HG02938 (cell line): Measurements from ENCODE around the gene CCL27.
A peak's percentile ranks its signal among the peaks of the same experiment; 100 is the strongest.
"Not testable (repeated sequence)": the region's sequence is repeated elsewhere in the genome, so short reads cannot be mapped to it uniquely, and the experiment has no call there.

Experiments used
- ATAC-seq: cut with Tn5 transposase; IDR thresholded peaks from one replicate; pipeline ENCODE4 v1.9.1; 2021; ENCODE audit warnings: mild to moderate bottlenecking, moderate library complexity; ENCODE audit not compliant: unreplicated experiment

The CCL27 gene

DNA sequence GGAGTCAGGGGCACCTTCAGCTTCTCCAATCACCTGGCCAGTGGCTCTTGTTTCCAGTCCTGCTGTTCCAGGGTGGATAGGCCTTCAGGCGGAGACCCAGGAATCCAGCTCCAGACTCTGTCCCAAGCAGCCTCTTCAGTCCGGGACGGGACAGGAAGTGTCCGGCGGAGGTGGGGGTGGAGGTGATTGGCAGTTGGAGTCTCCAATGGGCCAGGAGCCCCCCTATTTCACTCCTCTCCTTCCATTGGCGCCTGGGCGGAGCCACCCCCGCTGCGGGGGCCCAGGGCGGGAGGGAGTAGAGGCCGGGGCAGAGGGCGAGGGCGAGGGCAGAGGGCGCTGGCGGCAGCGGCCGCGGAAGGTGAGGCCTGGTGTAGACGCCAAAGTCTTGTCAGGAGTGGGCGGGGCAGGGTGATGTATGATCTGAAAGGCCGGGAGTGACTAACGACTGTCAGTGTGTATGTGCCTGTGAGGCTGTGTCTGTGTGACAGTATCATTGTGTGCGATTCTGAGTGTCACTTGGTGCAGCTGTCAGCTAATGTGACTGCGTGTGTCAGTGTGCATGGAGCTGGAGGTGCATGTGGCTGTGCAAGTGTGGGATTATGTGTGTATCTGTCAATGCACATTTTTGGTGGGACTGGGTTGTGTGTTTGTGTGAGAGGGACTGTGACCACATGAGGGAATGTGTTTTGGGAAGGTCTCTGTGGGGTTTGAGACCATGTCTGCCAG lies 10.4 kb downstream of the CCL27 start, which contains the start of gene IL11RA:
IL11RA (plus strand) TSS at position 310 of the 726 bp plus-strand sequence. CDS start 3,033 bp downstream, outside the sequence.
- no peak for ATAC-seq

DNA sequence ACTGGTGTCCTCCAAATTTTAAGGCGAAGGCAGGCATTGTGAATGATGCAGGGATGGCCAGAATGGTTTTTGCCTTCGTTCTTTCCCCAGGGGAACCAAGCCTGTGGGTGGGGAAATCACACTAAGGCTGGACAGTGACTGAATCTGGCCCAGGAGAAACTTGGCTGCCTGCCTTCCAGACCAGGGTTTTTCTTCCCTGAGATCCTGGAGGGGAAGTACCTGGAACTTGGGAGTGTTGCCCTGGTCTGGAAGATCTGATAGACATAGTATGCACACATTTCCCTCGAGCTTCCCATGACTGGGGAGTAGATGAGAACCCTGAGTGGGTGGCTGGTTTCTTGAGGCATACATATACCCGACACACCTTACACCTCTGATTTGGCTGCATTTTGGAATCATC lies 11.1 kb downstream of the CCL27 start:
- no peak for ATAC-seq

DNA sequence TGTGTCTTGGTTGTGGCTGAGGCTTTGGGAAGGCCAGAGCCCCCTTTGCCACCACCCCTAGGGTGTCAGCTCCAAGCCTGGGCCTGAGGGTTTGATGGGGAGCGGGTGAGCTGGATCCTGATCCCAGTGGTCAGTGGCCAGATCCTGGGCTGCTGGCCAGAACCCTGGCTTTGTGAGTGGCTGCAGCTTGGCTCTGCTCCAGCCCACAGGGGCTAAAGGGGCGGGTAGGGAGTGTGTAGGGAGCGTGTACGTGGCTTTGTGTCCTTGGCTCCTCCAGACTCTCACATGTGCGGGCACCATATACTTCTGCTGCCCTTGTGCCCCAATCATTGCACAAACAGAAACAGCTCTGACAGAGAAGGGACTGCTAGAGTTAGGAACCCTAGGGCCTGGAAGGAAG lies 11.6 kb downstream of the CCL27 start:
- ATAC-seq, result no peak

DNA sequence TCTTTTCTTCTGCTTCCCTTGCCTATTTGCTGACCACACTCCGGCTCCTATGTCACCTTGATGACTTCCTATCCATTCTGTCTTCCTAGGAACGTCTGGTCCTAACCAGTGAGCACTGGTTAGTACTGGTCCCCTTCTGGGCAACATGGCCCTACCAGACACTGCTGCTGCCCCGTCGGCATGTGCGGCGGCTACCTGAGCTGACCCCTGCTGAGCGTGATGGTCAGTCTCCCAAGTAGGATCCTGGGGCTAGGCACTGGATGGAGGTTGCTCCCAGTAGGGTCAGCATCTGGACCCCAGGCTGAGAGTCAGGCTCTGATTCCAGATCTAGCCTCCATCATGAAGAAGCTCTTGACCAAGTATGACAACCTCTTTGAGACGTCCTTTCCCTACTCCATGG lies 13.8 kb downstream of the CCL27 start:
- no peak for ATAC-seq

DNA sequence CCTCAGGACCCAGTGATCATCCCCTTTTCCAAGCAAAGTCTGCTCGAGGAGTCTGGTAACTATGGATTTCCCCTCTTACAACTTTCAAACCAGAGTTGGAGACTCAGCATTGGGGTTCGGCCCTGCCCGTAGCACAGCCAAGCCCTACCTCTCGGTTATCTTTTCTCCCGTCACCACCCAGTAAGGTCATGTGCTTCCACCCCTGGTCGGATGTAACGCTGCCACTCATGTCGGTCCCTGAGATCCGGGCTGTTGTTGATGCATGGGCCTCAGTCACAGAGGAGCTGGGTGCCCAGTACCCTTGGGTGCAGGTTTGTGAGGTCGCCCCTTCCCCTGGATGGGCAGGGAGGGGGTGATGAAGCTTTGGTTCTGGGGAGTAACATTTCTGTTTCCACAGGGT lies 14.8 kb downstream of the CCL27 start:
- no peak for ATAC-seq

DNA sequence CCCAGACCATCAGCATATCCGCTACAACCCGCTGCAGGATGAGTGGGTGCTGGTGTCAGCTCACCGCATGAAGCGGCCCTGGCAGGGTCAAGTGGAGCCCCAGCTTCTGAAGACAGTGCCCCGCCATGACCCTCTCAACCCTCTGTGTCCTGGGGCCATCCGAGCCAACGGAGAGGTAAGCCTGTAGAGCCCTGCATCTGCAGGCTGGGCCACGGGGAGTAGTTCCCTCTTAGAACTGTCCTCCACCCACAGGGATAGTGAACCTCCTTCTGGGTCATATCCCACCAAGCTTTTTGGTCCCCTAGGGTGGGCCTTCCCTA lies 15.4 kb downstream of the CCL27 start:
- peak; percentile 36 for ATAC-seq

DNA sequence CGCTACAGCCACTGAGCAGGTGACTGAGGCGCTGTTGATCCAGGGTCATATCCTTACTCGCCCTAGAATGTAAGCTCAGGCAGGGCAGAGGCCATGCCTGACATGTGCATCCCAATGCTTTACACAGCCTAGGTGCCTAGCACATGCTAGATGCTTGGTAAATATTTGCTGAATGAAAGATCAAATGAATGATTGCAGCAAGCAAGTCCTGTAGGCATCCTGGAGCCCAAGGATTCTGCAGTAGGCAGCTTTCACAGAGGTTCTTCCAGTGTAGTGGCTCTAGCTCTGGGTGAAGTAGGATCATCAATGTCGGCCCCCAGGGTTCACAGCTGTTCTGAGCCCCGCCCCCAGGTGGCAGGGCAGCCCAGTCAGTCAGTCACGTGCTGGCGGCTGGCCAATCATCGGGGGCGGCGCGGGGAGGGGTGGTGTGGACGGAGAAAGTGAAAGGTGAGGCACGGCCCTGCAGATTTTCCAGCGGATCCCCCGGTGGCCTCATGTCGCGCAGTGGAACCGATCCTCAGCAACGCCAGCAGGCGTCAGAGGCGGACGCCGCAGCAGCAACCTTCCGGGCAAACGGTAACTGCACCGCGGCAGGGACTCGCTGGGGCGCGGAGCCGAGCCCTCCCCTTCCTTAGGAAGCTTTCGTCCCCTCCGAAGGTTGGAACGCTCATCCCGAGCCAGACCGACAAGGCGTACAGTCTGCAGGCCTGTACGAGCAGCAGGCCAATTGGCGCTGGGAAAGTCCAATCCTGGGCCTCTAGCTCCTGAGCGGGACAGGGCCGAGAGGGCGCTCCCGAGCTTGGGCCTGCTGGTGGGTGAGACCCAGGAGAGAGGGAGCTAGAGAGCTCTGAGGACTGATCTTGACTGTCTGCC lies 16.0 kb downstream of the CCL27 start, which contains the start of gene GALT:
GALT (plus strand) TSS at position 465 of the 873 bp plus-strand sequence; CDS start at position 495, 30 bp downstream.
- peak; percentile 75 for ATAC-seq

DNA sequence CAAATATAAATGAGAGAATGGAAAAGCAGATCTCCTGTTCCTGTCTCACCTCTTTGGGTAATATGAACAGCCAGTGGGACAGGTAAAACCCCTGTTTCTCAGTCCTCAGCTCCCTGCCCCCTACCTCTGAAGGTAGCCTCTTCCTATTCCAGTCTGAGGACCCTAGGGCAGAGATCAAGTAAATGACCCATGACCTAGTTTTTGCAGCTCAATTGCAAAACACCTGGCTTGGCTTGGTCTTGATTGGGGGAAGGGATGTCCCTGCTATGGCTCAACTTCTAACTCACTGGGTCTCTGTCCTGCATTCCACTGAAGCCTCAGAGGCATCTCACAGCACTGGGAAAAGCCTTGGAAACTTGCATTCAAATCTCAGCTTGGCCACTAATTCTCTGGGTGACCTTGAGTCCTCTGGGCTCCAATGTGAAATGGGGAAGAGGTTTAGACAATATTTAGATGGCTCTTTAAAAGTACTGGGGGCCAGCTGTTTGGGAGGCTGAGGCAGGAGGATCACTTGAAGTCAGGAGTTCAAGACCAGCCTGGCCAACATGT lies 17.6 kb downstream of the CCL27 start:
- no peak for ATAC-seq

DNA sequence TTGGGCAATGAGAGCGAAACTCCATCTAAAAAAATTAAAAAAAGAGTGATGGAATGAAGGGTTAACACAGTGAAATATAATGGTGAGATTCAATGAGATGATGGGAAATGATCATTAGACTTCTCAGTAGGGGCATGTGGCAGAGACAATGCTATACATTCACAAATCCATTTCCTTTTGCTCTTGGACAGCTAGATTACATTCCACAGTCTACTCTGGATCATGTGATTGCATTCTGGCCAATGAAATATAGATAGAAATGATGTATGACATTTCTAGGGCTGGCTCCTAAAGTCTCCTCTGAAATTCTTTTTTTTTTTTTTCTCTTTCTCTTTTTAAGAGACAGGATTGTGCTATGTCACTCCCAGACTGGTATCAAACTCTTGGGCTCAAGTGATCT lies 19.8 kb downstream of the CCL27 start:
- no peak for ATAC-seq

DNA sequence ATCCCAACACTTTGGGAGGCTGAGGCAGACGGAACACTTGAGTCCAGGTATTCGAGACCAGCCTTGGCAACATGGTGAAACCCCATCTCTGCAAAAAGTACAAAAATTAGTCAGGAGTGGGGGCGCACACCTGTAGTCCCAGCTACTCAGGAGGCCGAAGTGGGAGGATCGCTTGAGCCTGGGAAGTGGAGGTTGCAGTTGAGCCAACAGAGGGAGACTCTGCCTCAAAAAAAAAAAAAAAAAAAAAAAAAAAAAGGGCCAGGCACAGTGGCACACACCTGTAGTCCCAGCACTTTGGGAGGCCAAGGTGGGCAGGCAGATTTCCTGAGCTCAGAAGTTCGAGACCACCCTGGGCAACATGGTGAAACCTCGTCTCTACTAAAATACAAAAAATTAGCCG lies 23.1 kb downstream of the CCL27 start:
- ATAC-seq, result not testable (repeated sequence)

DNA sequence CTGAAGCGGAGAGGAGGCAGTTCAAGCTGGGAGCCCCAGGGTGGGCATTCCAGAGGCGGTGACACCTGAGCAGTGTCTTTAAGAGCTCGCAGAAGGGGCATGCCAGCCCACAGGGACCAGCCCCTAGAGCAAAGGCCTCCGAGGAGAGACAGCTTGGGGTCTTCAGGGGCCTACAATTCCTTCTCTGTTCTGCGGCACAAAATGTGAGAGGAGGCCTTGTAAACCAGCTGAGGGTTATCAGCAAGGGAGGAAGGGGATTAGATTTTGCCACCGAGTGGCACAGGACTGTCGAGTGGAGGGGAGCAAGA lies 24.4 kb downstream of the CCL27 start:
- ATAC-seq, result no peak

DNA sequence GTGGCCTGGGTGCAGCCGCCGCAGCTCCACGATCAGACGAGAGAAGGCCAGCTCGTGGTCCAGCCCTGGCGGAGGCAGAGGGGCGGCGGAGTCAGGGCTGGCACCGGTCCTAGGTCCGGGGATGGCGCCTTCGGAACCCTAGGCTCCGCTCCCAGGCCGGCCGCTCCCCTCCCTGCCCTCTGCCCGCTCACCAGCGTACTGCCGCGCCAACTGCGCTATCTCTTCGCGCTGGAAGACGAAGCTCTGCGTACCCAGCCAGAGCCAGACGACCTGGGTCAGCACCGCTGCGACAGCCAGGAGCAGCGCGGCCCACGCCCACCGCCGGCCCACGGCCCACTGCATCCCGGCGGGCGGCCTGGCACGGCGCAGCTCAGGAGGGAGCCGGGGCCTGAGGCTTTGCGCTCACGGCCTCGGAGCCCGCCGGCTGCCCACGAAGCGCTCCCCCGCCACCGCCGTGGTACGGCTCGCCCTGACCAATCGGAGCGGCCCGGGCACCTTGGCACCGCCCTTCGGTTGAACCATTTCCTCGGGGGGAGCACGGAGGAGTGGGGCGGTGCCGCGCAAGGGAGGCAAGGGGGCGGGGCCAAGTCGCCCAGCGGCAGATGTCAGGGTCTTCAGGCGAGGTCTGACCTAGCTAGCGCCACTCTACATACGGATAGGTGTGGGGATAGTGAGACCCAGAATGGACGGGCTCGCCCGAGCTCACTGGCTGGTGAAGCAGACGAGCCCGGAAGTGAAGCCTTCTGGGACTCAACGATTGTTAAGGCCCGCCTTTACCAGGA lies 24.9 kb downstream of the CCL27 start, which contains the start of gene SIGMAR1:
SIGMAR1 (minus strand) TSS at position 432 of the 782 bp plus-strand sequence; CDS start at position 342, 90 bp downstream.
- ATAC-seq, result peak; percentile 85

DNA sequence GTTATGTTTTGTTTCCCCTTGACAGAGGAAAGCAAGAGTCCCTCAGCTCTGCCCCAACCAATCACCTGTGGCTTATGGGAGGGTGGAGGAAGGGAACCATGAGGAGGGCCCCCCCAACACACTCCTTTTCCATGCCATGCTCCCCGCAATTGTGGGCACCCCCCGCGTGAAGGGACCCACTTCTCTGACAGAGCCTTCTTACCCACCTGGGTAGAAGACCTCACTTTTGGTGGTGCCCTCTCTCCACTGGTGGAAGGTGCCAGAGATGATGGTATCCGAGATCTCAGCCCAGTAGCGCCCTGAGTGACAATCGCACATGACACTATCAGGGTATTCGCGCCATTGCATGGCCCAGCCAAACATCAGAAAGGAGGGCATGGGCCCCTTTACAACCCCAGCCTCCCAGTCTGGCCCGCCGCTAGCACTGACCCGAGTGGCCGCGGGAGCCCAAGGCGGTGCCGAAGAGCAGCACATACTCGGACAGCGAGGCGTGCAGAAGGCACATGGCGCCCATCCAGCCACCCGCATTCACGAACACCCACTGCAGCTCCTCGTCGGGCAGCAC lies 25.6 kb downstream of the CCL27 start:
- no peak for ATAC-seq

DNA sequence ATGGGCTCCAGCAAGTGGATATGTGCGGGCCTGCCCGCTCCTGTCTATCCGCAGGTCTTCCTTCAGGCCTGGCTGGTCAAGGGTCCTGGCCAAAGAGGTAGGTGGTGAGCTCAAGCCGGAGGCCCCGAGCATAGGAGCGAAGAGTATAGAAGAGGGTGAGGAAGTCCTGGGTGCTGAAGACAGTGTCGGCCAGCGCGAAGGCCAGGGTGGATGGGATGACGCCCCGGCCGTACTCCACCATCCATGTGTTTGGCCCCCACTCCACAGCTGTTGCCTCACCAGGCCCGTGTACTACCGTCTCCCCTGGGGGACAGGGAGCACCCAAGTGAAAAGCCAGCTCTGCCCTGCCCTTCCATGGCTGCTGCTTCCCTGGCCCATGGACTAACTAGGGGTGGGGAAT lies 26.9 kb downstream of the CCL27 start:
- no peak for ATAC-seq

DNA sequence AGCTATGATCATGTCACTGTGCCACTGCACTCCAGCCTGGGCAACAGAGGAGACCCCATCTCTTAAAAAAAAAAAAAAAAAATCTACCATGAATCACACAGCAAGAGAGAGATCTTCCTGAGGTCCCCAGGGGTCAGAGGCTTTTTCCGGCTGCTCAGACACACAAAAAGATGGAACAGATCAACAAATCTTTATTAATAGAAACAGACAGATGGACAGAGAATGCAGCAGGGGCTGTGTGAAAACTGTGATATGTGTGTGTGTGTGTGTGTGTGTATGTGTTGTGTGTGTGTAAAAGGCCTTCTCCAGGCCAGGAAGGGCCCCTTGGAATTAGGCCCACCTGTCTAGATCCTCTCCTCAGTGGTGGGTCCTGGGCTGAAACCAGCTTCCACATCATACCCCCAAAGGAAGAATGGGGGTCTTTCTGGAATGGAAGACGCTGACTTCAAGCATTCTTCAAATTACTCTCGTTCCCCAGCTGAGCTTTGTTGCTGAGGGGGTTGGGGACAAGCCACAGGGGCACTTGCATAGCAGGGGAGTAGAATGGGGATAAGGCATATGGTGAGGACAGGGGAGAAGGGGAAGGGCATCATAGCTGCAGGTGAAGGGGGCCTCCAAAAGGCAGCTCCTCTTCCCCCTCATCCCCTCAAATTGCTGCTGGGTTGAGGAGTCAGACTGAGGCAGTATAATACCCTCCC lies 27.8 kb downstream of the CCL27 start:
- no peak for ATAC-seq

DNA sequence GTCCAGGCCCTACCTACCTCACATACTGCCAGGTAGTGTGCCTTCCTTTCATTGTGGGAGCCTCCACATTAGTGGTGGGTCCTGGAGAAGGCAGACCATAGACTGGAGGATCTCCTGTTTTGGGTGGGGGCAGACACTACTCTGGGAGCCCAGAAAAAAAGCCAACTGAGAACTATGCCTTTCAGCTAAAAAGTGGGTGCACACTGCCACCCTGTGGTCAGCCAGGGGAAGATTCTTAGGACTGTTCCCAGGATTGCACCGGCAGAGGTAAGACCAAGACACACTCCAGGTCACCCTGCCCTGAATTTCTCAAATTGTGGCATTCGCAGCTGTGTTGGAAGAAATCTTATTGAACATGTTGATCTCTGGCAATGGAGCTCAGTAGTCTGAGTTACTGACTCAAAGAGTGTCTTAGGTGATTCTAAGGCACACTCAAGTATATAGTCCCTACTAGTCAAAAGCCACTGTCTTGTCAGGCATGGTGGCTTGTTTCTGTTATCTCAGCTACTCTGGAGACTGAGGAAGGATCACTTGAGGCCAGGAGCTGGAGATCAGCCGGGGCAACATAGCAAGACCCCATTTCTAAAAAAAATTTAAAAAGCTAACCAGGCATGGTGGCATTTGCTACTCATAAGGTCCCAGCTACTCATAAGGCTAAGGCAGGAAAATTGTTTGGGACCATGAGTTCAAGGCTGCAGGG lies 28.5 kb downstream of the CCL27 start:
- ATAC-seq, result no peak

DNA sequence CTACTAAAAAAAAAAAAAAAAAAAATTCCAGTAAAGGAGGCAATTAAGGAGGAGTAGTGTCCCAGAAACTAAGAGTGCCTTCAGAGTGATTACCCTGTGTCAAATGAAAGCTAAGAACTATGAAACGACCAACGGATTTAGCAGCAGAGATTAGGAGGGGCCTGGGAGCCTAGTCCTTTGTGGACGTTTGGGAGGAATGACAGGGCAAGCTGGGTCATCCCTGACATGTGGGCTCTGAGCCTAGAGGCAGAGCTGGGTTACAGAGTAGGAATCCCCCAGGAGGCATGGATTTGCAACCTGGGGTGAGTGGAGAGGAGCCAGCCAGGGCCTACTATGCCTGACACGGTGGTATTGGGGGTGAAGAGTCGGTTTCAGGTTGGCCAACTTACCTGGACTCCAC lies 29.3 kb downstream of the CCL27 start:
- no peak for ATAC-seq

DNA sequence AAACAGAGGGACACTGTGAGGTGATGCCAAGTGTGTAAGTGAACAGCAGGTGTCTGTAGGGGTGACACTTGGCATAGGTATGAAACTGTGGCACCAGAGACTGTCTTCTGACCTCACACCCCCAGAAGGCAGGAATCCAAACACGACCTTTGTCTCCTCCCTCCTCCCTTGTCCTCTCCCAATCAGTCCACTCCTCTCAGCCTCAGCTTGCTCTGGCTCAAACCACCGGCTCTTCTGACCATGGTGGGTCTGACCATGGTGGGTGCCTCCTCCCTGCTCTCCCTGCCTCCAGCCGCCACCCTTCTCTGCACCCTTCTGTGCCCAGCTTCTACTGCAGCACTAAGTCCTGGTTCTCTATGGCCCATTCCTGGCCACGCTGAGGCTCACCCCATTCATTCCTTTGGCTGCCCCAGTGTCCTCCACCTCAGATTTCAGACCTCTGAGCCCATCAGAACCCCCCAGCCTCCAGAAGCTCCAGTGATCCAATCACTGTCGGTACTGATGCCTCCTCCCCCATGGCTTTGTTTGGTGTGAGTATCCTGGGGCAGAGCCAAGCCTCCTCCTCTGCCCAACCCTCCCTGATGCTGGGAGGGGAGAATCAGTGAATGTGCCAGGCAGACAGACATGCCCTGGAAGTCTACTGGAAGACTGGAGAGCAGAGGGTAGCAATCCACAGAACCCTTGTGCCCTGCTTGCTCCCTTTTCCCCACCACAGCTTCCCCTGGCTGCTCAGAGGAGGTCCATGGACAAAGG lies 31.9 kb downstream of the CCL27 start:
- no peak for ATAC-seq

DNA sequence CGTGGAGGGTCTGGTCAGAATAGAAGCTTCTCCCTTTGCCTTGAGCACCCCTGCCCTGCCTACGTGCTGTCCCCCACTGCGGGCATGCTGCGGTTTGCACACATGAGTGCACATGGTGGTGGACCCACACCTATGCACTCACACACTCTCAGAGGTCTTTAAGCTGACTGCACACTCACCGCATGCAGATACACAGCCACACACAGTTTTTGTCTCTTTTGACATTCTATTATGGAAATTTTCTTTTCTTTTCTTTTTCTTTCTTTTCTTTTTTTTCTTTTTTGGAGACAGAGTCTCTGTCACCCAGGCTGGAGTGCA lies 33.0 kb downstream of the CCL27 start:
- no peak for ATAC-seq
